ENCODE results near the gene TRIM72.
"Not testable (repeated sequence)": the region's sequence is repeated elsewhere in the genome, so short reads cannot be mapped to it uniquely, and the experiment has no call there.

TRIM72 gene

DNA sequence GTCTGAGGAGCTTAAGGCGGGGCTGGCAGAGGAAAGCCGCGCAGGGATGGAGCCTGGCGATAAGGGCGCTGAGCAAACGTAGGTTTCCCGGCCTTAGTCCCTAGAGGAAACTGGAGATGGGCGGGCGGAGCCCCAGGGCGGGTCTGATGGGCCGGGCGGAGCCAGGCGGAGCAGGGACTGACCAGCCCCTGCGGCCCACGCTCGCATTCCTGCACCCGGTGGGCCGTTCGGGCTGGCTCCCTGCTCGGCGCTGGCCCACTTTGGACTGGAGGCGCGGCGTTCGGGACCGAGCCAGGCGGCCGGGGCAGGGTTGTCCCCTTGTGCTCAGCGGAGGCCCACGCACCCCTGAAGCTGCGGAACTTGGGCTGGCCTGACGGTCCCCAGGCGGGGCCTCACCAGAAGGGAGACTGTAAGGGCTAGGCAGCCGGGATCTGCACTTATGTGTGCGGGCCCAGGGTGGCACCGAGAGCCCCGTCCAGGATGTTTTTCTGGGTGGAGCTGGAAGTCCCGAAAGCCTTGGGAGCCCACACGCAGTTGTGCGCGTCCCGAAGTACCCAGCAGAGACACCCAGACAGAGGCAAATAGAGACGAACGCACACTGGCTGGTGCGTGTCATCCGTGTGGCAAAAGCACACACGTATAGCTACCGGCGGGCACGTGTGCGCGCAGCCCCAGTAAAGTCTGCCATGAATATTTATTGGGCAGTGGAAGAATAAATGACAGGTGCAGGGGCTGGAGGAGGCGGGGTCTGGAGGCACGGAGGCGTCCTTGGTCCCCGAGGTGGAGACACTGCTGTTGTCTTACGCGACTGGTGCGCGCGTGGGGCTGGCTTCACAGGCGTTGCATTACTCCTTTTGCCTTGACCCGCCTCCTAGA, 1.6 kb downstream of the TRIM72 start:
- peak; percentile 19 for DNase-seq

DNA sequence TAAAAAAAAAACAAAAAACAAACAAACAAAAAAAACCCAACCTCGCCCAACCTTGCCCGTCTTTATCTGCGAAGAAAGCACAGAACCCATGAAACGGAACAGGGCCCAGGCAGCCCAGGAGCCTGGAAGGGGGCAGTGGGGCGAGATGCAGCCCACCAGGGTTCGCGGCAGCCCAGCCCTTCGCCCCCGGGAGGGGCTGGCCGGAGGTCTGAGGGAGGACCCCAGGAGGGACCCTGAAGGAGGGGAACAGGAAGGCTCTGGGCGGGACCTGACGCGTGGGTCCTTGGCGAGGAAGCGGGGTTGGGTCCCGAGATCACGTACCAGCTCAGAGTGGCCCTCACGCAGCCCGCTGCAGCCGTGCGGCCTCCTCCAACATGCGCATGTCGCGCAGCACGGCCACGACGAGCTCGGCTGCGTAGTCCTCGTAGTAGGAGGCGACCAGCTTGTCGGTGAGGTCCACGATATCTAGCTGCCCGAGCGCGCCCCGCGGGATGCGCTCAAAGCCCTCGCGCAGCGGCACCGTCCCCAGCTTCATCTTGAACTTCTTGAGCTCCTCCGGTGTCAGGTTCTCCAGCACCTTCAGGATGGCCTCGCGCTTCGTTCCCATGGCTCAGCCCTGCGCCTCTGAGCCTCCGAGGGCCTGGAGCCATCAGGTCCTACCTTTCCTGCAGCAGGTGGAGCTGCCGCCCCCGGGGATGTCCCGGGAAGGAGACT, 2.7 kb downstream of the TRIM72 start, which contains the start of gene PYDC1:
TSS of gene PYDC1 (minus strand) at position 714 of the 714 bp plus-strand sequence. CDS start at position 607, 107 bp downstream.
- peak; percentile 6 for DNase-seq

DNA sequence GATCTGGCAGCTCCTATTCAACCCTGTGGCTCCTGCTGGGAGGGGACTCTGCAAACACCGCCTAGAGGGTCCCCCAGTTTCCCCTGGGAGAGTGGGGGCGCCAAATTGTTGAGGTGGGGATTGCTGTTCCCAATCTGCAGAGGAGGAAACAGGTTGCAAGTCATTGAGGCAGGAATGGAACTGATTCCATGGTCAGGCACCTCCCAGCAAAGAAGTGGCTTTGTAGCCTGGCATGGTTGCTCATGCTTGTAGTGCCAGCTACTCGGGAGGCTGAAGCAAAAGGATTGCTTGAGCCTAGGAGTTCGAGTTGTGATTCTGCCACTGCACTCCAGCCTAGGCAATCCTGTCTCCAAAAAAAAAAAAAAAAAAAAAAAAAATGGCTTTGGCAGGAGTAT, 3.2 kb downstream of the TRIM72 start:
- no peak for DNase-seq

DNA sequence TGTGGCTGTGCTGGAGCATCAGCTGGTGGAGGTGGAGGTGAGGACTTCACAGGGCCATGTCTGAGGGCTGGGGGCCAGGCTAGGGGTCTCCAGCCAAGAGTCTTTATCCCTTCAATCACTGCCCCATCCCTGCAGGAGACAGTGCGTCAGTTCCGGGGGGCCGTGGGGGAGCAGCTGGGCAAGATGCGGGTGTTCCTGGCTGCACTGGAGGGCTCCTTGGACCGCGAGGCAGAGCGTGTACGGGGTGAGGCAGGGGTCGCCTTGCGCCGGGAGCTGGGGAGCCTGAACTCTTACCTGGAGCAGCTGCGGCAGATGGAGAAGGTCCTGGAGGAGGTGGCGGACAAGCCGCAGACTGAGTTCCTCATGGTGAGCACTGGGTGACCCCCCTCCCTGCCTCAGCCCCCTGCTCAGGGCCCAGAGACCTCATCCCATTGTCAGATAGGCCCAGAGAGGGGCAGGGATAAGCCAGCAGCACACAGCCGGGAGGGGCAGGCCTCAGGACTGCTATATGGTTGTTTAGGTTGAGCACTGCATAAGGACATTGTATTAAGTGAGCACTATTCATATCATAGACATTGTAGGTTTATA, 5.3 kb downstream of the TRIM72 start:
- DNase-seq: no peak

DNA sequence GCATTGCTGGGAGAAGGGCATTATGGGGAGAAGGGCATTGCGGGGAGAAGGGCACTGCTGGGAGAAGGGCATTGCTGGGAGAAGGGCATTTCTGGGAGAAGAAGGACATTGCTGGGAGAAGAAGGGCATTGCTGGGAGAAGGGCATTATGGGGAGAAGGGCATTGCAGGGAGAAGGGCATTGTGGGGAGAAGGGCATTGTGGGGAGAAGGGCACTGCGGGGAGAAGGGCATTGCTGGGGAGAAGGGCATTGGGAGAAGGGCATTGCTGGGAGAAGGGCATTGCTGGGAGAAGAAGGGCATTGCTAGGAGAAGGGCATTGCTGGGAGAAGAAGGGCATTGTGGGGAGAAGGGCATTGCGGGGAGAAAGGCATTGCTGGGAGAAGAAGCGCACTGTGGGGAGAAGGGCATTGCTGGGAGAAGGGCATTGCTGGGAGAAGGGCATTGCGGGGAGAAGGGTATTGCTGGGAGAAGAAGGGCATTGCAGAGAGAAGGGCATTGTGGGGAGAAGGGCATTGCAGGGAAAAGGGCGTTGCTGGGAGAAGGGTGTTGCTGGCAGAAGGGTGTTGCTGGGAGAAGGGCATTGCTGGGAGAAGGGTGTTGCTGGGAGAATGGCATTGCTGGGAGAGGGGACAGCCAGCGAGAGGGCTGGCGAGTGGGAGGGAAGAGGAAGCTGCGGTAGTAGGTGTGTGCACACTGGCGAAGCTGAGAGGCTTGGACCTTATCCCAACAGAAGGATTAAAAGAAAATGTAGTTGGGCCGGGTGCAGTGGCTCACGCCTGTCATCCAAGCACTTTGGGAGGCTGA, 7.6 kb downstream of the TRIM72 start:
- DNase-seq: no peak

DNA sequence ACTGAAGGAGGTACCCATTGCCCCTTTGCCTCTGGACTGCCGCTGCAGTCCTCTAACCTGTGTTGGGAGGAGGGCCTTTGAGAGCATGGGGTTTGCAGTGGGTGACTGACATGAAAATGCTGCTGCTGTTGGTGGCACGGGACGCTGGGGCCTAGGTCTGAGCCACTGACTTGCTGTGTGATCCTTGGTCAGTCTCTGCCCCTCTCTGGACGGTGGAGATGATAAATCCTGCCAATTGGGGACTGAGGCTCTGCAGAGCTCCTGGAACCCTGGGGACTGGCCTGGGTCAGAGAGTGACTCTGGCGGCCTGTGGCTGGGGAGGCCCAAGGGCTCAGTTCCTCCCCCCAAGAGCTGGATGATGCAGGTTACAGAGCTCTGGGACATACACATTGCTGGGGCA, 9.1 kb downstream of the TRIM72 start:
- DNase-seq: no peak

DNA sequence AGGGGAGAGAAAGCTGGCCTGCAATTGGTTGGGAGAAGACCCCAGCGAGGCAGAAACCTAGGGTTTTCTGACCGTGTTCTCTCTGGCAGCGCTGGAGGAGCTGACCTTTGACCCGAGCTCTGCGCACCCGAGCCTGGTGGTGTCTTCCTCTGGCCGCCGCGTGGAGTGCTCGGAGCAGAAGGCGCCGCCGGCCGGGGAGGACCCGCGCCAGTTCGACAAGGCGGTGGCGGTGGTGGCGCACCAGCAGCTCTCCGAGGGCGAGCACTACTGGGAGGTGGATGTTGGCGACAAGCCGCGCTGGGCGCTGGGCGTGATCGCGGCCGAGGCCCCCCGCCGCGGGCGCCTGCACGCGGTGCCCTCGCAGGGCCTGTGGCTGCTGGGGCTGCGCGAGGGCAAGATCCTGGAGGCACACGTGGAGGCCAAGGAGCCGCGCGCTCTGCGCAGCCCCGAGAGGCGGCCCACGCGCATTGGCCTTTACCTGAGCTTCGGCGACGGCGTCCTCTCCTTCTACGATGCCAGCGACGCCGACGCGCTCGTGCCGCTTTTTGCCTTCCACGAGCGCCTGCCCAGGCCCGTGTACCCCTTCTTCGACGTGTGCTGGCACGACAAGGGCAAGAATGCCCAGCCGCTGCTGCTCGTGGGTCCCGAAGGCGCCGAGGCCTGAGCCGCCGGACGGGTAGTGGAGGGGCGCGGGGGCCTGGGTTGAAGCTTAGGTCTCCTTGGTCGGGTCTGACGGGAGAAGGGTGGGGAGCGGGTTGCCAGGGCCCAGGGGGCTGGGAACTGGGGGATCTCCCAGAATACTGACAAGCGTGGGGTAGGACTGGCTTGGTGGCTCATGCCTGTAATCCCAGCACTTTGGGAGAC, 10.4 kb downstream of the TRIM72 start:
- DNase-seq: no peak

DNA sequence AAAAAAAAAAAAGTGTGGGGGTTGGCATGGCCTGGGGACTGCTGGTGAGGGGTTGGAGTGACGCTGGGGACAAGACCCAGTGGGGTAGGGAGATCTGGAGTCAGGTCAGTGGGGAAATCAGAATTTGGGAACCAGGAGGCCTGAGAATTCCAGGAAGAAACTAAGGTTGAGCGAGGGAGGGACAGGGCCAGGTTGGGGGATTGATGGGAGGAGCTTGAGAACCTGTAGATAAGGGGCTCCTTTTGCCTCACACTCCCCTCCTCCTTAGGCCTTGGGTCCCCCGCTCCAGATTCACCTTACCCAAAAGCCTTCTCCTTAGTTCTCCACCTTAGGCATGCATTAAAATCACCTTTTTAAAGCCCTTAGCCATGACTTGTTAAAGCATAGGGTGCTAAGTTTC, 11.3 kb downstream of the TRIM72 start:
- no peak for DNase-seq

DNA sequence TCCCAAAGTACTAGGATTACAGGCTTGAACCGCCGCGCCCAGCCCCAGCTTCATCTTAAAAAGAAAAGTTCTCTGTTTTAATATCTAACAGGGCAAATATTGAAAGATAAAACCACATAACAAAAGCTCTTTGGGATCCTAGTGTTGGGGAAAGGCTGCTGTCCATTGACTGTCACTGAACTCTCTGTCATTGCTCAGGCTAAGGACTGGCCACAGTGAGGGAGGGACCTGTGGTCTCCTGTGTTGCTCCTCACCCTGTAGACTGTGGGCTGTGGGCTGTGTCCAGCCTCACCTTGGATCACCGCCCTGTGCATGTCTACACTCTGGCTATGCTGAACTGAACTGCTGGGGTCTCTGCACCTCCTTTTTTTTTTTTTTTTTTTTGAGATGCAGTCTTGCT, 14.3 kb downstream of the TRIM72 start:
- DNase-seq: no peak

DNA sequence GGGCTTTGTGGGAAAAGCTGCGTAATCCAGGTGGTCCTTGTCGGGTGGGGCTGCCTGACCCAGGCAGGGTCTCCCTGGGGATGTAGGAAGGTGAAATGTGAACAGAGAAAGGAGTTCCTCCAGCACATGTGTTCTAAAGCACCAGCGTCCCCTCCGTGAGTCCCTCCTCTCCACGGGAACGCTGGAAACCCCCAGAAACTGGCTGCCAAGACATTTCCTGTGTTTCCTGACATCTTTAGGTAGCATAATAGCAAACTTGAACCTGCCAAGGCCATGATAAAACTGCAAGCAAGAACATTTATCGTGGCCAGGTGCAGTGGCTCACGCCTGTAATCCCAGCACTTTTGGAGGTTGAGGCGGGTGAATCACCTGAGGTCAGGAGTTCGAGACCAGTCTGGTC, 15.6 kb downstream of the TRIM72 start:
- DNase-seq: no peak

DNA sequence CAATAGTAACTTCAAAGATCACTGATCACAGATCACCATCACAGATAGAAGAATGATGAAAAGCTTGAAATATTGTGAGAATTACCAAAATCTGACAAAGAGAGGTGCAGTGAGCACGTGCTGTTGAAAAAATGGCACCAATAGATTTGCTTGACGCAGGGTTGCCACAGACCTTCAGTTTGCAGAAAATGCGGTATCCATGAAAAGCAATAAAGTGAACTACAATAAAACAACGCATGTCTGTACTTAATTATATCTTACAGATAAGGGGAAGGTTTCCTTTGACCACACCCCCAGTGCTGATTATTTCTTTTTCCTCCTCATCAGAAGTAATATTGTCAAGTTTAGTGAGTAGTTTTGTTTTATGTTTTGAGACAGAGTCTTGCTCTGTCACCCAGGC, 24.1 kb downstream of the TRIM72 start:
- DNase-seq: no peak

DNA sequence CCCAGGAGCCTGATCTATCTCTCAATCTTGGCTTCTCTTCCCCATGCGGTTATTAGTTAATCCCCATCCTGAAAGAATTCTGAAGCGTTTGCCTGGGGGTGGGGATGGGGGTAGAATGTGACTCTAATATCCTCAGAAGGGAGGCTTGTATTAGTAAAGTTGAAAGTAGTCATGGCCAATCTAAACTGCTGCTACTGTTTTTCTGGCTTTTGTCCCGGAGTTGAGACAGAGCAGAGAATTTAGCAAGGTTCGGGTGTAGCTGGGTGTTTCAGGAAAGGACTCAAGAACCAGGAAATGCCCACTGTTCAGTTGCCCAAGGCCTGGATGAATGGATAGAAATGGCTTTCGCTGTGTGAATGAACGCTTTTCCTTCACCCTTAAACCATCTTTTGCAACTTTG, 28.3 kb downstream of the TRIM72 start:
- no peak for DNase-seq

DNA sequence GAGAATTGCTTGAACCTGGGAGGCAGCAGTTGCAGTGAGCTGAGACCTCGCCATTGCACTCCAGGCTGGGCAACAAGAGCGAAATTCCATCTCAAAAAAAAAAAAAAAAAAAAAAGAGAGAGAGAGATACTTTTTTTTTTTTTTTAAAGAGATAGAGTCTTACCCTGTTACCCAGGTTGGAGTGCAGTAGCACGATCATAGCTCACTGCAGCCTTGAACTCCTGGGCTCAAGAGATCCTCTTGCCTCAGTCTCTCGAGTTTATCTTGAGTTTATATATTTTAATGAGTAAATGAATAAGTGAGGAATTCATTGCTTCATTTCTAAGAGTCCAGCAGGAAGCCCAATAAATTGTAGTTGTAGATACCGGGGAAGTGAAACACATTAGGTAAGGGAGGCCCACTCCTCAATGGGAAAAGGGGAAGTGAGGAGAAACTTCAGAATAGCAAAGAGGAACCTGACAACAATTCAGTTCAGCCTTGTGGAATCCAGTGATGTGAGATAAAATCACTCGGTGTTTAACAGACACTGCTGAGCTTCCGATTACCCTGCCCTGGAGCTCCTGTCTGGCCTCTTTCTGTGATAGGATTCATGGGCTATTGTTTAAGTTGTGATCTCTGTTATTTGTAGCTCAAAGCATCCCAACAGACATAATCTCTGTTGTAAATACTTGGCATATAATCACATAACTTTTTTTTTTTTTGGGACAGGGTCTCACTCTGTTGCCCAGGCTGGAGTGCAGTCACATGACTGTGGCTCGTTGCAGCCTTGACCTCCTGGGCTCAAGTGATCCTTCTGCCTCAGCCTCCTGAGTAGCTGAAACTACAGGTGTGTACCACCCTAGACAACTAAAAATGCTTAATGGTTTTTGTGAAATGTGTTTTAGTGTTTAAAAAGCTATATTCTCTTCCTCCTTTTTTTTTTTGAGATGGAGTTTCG, 30.1 kb downstream of the TRIM72 start:
- peak; percentile 7 for DNase-seq

DNA sequence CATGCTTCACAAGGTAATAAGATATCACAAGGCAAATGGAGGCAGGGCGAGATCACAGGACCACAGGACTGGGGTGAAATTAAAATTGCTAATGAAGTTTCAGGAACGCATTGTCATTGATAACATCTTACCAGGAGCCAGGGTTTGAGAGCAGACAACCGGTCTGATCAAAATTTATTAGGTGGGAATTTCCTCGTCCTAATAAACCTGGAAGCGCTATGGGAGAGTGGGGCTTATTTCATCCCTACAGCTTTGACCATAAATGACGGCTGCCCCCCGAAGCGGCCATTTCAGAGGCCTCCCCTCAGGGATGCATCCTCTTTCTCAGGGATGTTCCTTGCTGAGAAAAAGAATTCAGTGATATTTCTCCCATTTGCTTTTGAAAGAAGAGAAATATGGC, 31.7 kb downstream of the TRIM72 start:
- DNase-seq: not testable (repeated sequence)

DNA sequence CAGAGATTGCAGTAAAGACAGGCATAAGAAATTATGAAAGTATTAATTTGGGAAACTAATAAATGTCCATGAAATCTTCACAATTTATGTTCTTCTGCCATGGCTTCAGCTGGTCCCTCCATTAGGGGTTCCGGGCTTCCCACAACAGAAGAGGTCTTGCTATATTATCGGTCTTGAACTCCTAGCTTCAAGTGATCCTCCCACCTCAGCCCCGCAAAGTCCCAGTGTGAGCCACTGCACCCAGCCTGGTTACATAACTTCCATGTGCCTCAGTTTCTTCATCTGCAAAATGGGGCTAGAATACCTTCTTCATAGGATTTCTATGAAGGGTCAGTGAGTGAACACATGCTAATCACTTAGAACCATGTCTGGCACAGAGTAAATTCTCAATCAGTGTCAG, 32.4 kb downstream of the TRIM72 start:
- no peak for DNase-seq

DNA sequence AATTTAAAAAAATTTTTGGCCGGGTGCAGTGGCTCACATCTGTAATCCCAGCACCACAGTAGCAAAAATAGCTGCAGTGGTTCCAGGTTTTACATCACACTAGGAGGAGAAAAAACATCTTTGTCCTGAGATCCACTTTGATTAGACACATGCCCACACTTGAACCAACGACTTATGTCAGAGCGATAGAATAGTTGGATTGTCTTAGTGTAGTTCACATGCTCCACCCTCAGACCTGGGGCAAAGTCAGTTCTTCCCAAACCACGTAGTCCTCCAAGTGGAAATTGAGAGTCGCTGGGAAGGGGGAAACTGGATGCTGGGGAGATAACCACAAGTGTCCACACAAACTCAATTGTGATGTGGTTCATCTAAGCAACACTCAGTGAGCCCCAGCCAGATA, 34.4 kb downstream of the TRIM72 start:
- no peak for DNase-seq

DNA sequence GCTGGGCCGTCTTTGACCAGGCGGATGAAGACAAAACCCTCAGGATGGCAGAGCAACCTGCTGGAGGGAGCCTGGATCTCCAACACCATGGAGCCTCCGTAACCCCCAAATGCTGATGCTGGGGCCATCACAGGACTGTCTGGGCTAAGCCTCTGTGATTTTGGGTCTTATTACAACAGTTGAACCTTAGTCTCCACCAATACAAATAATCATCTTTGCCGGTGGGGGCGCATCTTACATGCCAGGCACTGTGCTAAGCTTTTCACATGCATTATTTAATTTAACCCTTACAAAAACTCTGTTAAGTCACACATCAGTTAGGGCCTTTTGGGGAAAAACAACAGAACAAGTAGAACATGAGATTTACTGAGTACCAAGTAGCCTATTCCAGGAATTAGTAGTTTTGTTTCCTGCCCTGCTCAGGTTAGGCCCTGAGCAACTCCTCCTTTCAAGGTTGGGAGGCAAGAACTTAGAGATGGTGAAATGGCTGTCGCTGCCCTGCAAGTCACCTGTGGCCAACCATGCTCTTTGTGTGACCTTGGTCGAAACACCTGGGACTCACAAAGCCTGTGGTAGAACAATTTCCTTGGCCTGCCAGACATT, 37.0 kb downstream of the TRIM72 start:
- DNase-seq: no peak

DNA sequence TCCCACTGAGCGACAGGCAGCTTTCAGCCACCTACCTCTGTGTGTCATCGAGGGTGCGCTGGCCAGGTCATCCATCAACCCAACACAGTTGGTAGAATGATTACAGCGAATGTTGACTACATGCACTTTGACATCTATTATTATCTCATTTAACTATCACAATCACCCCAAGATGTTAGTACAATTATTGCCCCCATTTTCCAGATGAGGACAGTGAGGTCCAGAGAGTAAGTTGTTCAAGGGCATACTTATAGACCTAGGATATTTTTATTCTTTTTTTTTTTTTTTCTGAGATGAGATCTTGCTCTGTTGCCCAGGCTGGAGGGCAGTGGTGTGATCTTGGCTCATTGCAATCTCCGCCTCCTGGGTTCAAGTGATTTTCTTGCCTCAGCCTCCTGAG, 37.5 kb downstream of the TRIM72 start:
- no peak for DNase-seq

DNA sequence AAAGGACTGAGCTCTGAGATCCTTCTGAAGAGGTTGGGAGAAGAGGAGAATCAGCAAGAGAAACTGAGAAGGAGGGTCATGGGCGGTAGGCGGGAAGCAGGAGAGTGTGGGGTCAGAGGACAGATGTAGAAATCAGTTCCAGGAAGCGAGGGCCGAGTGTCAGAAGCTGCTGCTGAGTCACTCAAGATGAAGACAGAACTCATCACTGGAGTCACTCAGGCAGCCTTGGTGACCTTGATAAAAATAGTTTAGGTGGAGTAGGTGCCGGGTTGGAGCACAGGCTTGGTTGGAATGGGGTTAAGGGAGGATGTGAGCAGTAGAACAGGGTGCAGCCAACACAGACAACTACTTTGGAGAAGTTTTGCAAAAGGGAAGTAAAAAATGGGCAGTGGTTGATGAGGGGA, 39.7 kb downstream of the TRIM72 start:
- DNase-seq: peak; percentile 74

DNA sequence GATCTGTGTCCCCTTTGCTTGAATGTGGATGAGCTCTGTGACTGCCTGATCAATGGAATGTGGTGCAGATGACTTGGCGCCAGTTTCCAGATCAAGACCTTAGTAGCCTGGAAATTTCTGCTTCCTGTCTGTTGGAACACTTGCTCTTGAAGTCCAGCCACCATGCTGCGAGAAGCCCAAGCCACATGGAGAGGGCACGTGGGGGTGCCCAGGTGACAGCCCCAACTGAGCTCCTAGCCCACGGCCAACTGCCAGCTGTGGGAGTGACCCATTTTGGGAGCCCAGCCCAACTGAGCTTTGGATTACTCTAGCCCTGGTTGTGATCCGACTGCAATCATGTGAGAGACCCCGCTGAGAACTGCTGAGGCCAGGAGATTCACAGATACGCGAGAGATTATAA, 42.5 kb downstream of the TRIM72 start:
- no peak for DNase-seq

Measured in CD4-positive, alpha-beta T cell treated with Interferon gamma for 1 hour (primary cell).